Kidney epithelial cell (primary cell): ENCODE measurements around the gene SPEF2. TPM values are rescaled to one million over a fixed set of nuclear protein-coding genes. Genes with fewer than 3 reads are reported as not detected.

Source experiments
- DNase-seq: peaks from one replicate; pipeline ENCODE4 v3.0.0-alpha.2; 2010; ENCODE audit warnings: low read depth
- H3K27me3 ChIP-seq: 2 replicates; pipeline ENCODE4 v1.6.0; 2011; ENCODE audit warnings: low read length; ENCODE audit not compliant: control insufficient read depth, insufficient read depth
- H3K36me3 ChIP-seq: 2 replicates; pipeline ENCODE4 v1.5.1; 2011; ENCODE audit warnings: low read length; ENCODE audit not compliant: control insufficient read depth, insufficient read depth
- H3K4me3 ChIP-seq: 2 replicates; pipeline ENCODE4 v1.5.1; 2011; ENCODE audit warnings: low read depth, mild to moderate bottlenecking, control low read depth, low read length
- total RNA-seq: library from RNA; depleted of rRNA; stranded (reverse); fragments of >200 nt; gene quantifications from 2 replicates; pipeline ENCODE4 v1.2.3, GENCODE V29; 2015
- TF ChIP-seq, protein P1 (sequence below): IDR thresholded peaks from 2 replicates; pipeline ENCODE4 v1.5.1; 2011; ENCODE audit warnings: mild to moderate bottlenecking, moderate library complexity, low read length, control low read depth, inconsistent platforms; ENCODE audit not compliant: insufficient read depth, poor library complexity, severe bottlenecking

Gene SPEF2
- total RNA-seq, 1 donor from 2014 or later, result 3.2 TPM

- no peak overlapping the region for H3K4me3 ChIP-seq
- DNase-seq, result no peak
- H3K27me3 ChIP-seq, result no peaks in the 10 kb centered on the region
- TF ChIP-seq, protein P1, sequence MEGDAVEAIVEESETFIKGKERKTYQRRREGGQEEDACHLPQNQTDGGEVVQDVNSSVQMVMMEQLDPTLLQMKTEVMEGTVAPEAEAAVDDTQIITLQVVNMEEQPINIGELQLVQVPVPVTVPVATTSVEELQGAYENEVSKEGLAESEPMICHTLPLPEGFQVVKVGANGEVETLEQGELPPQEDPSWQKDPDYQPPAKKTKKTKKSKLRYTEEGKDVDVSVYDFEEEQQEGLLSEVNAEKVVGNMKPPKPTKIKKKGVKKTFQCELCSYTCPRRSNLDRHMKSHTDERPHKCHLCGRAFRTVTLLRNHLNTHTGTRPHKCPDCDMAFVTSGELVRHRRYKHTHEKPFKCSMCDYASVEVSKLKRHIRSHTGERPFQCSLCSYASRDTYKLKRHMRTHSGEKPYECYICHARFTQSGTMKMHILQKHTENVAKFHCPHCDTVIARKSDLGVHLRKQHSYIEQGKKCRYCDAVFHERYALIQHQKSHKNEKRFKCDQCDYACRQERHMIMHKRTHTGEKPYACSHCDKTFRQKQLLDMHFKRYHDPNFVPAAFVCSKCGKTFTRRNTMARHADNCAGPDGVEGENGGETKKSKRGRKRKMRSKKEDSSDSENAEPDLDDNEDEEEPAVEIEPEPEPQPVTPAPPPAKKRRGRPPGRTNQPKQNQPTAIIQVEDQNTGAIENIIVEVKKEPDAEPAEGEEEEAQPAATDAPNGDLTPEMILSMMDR, result peak; percentile 19
- no peaks in the 10 kb centered on the region for H3K36me3 ChIP-seq
Measured at GRCh38 chr5:35815089-35815936, 197.7 kb downstream of the SPEF2 start.

GRCh38 chr5:35816881-35817521 lies 199.3 kb downstream of the SPEF2 start:
- DNase-seq, result no peak
- Histone ChIP-seq H3K4me3 (no peak overlapping the region), H3K27me3 (no peaks in the 10 kb centered on the region), H3K36me3 (no peaks in the 10 kb centered on the region)
- TF ChIP-seq, protein P1, result no peak

DNA sequence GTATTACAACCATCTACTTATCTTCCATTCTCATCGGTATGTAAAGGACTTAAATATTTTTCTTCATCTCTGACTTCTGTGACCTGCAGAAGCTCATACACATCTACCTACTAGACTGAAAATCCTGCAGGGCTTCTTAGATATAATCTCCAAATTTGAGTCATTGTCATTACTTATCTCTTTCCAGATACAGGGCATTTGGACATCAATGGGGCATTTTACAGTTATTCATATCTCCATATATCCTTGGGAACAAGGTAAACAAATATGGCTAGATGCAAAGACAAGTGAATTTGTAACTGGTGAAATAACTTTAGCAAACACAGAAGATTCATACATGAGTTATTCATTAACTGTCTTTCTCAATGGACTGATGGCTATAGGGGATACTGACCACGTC lies 201.4 kb downstream of the SPEF2 start:
- Histone ChIP-seq H3K4me3 (no peak overlapping the region), H3K27me3 (no peaks in the 10 kb centered on the region), H3K36me3 (no peaks in the 10 kb centered on the region)
- no peak for DNase-seq
- TF ChIP-seq, protein P1, result no peak

- TF ChIP-seq, protein P1, result no peak
- Histone ChIP-seq H3K27me3 (no peaks in the 10 kb centered on the region), H3K4me3 (no peak overlapping the region), H3K36me3 (no peaks in the 10 kb centered on the region)
- DNase-seq, result no peak
Measured at GRCh38 chr5:35819668-35820067, 202.0 kb downstream of the SPEF2 start.

GRCh38 chr5:35820735-35821134 lies 203.1 kb downstream of the SPEF2 start:
- Histone ChIP-seq H3K4me3 (no peak overlapping the region), H3K36me3 (no peaks in the 10 kb centered on the region), H3K27me3 (no peaks in the 10 kb centered on the region)
- TF ChIP-seq, protein P1, result no peak
- no peak for DNase-seq

DNA sequence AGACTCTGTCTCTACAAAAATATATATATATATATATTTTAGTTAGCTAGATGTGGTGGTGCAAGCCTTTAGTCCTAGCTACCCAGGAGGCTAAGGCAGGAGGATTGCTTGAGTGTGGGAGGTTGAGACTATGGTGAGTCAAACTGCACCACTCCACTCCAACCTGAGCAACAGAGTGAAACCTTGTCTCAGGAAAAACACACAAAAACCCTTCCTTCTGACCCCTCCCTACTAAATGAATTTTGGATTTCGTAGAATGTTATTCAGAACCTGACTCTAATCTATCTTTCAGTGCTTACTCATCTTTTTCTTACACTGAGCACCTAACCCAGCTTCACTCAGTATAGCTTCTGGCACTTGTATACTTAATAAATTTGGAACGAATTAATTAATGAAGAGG lies 203.8 kb downstream of the SPEF2 start:
- Histone ChIP-seq H3K36me3 (no peaks in the 10 kb centered on the region), H3K4me3 (no peak overlapping the region)
- TF ChIP-seq, protein P1, result no peak

More for the DNA sequence above, 203.8 kb downstream of the SPEF2 start:
- no peaks in the 10 kb centered on the region for H3K27me3 ChIP-seq
- no peak for DNase-seq
